HG03196 (cell line): ENCODE data around the gene ADIPOR1.
A peak's percentile ranks its signal among the peaks of the same experiment; 100 is the strongest.
"Not testable (repeated sequence)": the region's sequence is repeated elsewhere in the genome, so short reads cannot be mapped to it uniquely, and the experiment has no call there.

ENCODE experiments used
- ATAC-seq: cut with Tn5 transposase; IDR thresholded peaks from one replicate; pipeline ENCODE4 v1.9.1; 2021; ENCODE audit not compliant: unreplicated experiment

Gene ADIPOR1

DNA sequence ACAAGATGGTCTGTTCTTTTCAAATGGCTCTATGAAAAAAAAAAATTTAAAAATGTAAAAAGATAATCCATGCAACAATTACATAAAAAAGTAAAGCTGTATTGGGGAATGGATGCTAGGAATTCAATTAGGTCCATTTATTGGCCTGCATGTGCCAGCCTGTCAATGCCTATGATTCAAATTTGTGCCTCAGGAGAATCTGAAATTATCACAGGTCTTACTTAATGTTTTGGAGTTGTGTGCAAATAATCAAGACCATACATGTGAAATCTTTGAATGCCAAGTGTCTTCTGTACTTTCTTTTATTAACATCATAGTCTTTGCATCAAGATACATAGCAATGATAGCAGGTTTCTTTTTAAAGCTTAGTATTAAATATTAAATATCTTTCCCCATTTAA is 17.6 kb downstream of the ADIPOR1 start:
- ATAC-seq = no peak

DNA sequence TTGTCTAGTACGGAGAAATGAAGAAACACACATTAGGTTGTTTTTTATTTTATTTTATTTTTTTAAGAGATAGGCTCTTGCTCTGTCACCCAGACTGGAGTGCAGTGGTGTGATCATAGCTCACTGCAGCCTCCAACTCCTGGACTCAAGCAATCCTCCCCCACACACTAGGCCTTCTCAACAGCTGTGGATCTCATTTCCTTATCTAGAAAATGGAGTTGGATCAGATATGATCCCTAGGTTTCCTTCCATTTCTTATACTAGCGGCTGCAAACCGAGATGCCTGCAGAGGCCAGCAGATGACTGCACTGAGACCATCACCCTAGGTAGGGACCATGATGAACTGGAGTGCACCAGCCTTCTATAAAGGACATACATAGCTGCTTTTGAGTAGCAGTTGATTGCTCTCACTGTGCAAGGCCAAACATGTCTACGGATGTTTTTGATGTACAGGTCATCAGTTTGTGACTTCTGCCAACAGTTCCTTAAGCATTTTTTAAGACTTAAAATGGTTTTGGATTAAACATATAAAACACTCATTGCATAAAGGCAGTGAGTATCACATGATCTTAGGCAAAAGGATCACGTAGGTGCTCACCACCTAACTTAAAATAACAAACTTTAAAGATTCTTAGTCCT is 19.7 kb downstream of the ADIPOR1 start:
- no peak for ATAC-seq

GRCh38 chr1:202936409-202936808 is 21.7 kb downstream of the ADIPOR1 start:
- not testable (repeated sequence) for ATAC-seq

DNA sequence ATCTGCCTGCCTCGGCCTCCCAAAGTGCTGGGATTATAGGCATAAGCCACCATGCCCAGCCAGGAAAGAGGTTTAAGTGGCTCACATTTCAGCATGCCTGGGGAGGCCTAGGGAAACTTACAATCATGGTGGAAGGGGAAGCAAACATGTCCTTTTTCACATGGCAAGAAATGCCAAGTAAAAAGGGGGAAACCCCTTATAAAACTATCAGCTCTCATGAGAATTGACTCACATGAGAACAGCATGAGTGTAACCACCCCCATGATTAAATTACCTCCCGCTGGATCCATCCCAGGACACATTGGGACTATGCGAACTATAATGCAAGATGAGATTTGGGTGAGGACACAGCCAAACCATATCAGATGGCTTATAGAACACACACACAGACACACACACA is 22.3 kb downstream of the ADIPOR1 start:
- no peak for ATAC-seq

GRCh38 chr1:202934755-202935154 is 23.4 kb downstream of the ADIPOR1 start:
- ATAC-seq = no peak

GRCh38 chr1:202932476-202932875 is 25.6 kb downstream of the ADIPOR1 start:
- no peak for ATAC-seq

DNA sequence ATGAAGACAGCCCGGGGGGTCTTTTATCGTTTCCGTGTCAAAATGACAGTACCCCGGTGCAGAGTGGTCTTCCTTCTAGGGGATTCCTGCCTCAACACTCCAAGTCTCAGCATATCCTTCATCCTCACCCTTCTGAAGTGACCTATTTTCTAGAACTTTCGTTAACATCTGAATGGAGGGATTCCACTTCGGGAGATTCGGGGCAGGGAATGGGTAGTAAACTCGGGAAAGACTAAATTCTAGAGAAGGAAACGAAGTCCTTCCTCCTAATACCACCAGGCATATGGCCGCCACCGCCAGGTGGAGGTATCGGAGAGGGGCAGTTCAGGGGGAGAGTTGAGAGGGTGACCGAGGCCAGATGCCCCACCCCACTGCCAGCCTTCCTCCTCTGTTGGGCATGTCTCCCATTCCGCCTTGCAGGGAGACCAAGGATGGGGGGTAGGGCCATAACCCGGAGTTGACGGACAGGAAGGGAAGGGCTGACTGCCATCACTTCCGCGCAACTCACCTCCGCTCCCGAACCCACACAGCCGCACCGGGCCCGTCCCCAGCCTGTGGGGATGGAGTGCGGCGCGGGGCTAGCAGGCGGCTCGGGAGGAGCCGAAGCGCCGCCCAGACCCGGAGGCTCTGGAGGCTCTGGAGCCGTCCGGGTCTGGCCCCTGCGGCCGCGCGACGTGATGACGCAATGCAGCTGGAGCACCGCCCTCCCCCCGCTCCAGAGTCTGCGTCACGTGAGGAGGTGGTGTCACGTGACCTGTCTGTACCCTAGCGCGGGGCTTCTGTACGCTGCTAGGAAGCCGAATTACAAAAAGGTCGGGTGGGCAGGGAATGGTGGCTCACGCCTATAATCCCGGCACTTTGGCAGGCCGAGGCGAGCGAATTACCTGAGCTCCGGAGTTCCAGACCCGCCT is 31.3 kb downstream of the ADIPOR1 start, which contains the start of gene KLHL12:
TSS of gene KLHL12 (minus strand) at position 654 of the 911 bp plus-strand sequence. CDS start 2,072 bp downstream, outside the sequence.
- peak; percentile 79 for ATAC-seq

GRCh38 chr1:202923533-202923932 is 34.6 kb downstream of the ADIPOR1 start:
- no peak for ATAC-seq

GRCh38 chr1:202919615-202920014 is 38.5 kb downstream of the ADIPOR1 start:
- no peak for ATAC-seq

- ATAC-seq = no peak
Measured at GRCh38 chr1:202915146-202915545, 43.0 kb downstream of the ADIPOR1 start.

- not testable (repeated sequence) for ATAC-seq
Measured at GRCh38 chr1:202912476-202912875, 45.6 kb downstream of the ADIPOR1 start.

DNA sequence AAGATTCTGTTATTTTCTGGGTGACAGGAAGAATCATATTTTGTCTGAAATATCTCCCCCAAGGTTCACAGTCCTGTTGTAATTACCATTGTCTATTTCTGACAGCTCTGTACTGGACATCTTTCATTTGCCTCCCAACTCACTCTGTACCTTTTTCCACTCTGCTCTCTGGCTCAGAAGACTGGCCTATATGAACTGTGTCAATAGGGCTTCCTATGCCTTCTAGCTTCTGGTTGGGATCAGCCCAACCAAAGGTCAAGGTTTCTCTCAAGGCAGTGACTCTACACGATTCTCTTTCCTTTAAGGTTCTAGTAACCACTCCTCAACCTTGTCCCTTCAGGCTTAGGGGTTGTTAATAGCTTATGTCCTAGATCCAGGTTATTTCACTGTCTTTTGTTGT is 48.6 kb downstream of the ADIPOR1 start:
- ATAC-seq = no peak

- no peak for ATAC-seq
Measured at GRCh38 chr1:202908998-202909397, 49.1 kb downstream of the ADIPOR1 start.

DNA sequence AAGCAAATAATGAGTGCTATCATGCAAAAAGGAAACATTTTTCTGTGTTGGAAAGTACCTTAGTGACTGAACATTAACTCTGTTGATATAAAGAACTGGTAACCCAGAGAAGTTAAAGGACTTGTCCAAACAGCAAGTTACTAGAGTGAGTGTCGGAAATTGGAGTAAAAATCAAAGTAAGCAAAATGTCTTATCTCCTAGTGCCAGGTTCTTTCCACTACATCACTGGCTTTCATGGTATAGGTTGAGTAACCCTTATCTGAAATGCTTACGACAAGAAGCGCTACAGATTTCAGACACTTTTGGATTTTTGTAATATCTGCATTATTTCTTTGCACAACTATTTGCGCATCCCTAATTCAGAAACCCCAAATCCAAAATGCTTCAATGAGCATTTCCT is 52.8 kb downstream of the ADIPOR1 start:
- no peak for ATAC-seq

DNA sequence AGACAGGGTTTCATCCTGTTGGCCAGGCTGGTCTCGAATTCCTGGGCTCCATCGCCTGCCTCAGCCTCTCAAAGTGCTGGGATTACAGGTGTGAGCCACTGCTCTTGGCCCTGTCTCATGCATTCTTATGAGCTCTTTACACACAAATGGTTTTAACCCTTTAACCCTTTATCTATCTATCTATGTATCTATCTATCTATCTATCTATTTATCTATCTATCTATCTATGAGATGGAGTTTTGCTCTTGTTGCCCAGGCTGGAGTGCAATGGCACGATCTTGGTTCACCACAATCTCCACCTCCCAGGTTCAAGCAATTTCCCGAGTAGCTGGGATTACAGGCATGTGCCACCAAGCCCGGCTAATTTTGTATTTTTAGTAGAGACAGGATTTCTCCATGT is 54.3 kb downstream of the ADIPOR1 start:
- not testable (repeated sequence) for ATAC-seq

GRCh38 chr1:202901555-202901954 is 56.6 kb downstream of the ADIPOR1 start:
- ATAC-seq = no peak

GRCh38 chr1:202892501-202892900 is 65.6 kb downstream of the ADIPOR1 start:
- ATAC-seq = no peak
